Loucy (cell line): ENCODE results near the gene FNTB.

Experiments
- EZH2phosphoT487 ChIP-seq: fragments of 200-600 bp; IDR thresholded peaks from 2 replicates; pipeline ENCODE4 v1.6.1; 2018; ENCODE audit warnings: antibody characterized with exemption, mild to moderate bottlenecking, moderate library complexity, borderline replicate concordance
- TF ChIP-seq, protein P1 (sequence below): fragments of 200-600 bp; sonication (generic); conservative IDR thresholded peaks from 2 replicates; pipeline ENCODE4 v1.5.1; 2014; ENCODE audit warnings: mild to moderate bottlenecking, antibody characterized with exemption, low read length

DNA sequence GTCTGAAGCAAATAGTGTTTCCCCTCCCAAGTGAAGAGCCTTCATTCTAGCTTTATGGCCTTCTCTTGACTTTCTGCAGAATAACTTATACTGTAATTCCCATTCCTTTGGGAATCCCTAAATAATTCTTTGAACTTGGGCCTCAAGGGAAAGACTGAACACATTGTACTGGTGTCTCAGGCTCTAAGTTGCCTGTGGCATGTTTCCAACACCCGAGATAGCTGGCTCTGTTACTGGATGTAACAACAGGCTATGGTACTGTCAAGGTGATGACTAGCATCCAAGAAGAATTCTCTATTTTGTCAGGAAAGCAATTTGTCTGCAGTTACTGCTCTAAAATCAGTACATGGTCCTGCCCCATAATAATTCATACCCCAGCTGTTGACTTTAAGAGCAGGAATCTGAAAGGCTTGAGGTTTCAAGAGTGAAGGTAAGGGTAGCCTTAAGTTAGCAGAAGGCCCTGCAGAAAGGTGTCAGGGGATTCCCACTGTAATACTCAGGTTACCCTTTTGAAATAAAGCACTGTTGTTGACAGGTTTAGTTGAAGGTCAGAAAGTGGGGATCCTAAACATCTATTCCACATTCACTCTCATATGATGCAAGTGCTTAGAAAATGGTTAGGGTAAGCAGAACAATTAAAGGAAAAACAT, 49.4 kb upstream of the FNTB start:
- TF ChIP-seq, protein P1, sequence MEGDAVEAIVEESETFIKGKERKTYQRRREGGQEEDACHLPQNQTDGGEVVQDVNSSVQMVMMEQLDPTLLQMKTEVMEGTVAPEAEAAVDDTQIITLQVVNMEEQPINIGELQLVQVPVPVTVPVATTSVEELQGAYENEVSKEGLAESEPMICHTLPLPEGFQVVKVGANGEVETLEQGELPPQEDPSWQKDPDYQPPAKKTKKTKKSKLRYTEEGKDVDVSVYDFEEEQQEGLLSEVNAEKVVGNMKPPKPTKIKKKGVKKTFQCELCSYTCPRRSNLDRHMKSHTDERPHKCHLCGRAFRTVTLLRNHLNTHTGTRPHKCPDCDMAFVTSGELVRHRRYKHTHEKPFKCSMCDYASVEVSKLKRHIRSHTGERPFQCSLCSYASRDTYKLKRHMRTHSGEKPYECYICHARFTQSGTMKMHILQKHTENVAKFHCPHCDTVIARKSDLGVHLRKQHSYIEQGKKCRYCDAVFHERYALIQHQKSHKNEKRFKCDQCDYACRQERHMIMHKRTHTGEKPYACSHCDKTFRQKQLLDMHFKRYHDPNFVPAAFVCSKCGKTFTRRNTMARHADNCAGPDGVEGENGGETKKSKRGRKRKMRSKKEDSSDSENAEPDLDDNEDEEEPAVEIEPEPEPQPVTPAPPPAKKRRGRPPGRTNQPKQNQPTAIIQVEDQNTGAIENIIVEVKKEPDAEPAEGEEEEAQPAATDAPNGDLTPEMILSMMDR: no peak
- no peak for TF ChIP-seq EZH2phosphoT487
